Measurements from ENCODE around the gene PRIMA1.

The PRIMA1 gene

GRCh38 chr14:93775744-93776143 is 12.5 kb downstream of the PRIMA1 start:
- Histone ChIP-seq H3K9me3 (ENCODE audit: low read length) (no peaks in the 10 kb centered on the region), H3K27me3 (ENCODE audit: insufficient read depth, low read length) (no peaks in the 10 kb centered on the region), H3K79me2 (ENCODE audit: insufficient read depth, low read length) (no peaks in the 10 kb centered on the region), H3F3A (ENCODE audit: insufficient read depth, low read length) (no peaks in the 10 kb centered on the region), H3K4me1 (ENCODE audit: insufficient read depth, low read length, severe bottlenecking) (no peaks in the 10 kb centered on the region), H4K20me1 (ENCODE audit: insufficient read depth, low read length) (no peaks in the 10 kb centered on the region), H3K27ac (ENCODE audit: low read depth, low read length, poor library complexity, severe bottlenecking) (no peak overlapping the region), H3K9me2 (ENCODE audit: low read depth, low read length) (no peaks in the 10 kb centered on the region), H2AFZ (ENCODE audit: low read length) (no peak overlapping the region), H3K9ac (ENCODE audit: low read length) (no peak overlapping the region), H3K4me2 (ENCODE audit: low read length) (no peak overlapping the region), H3K36me3 (ENCODE audit: insufficient read depth, low read length) (no peaks in the 10 kb centered on the region), H3K4me3 (ENCODE audit: low read depth, low read length, poor library complexity, severe bottlenecking) (no peak overlapping the region)
- TF ChIP-seq EZH2 (IDR thresholded peaks at IDR 0.05; ENCODE audit: borderline replicate concordance, low read length) (no peak), CTCF (IDR thresholded peaks at IDR 0.05; ENCODE audit: low read length) (no peak)

- Histone ChIP-seq H3K27ac (ENCODE audit: low read depth, low read length, poor library complexity, severe bottlenecking) (no peak overlapping the region), H3K9me3 (ENCODE audit: low read length) (no peaks in the 10 kb centered on the region), H3K36me3 (ENCODE audit: insufficient read depth, low read length) (no peaks in the 10 kb centered on the region), H3K9me2 (ENCODE audit: low read depth, low read length) (no peaks in the 10 kb centered on the region), H3K27me3 (ENCODE audit: insufficient read depth, low read length) (no peaks in the 10 kb centered on the region), H3K4me3 (ENCODE audit: low read depth, low read length, poor library complexity, severe bottlenecking) (no peak overlapping the region), H3F3A (ENCODE audit: insufficient read depth, low read length) (no peaks in the 10 kb centered on the region), H3K9ac (ENCODE audit: low read length) (no peak overlapping the region), H3K4me1 (ENCODE audit: insufficient read depth, low read length, severe bottlenecking) (no peaks in the 10 kb centered on the region), H4K20me1 (ENCODE audit: insufficient read depth, low read length) (no peaks in the 10 kb centered on the region), H3K4me2 (ENCODE audit: low read length) (no peak overlapping the region), H2AFZ (ENCODE audit: low read length) (no peak overlapping the region), H3K79me2 (ENCODE audit: insufficient read depth, low read length) (no peaks in the 10 kb centered on the region)
- TF ChIP-seq CTCF (IDR thresholded peaks at IDR 0.05; ENCODE audit: low read length) (no peak), EZH2 (IDR thresholded peaks at IDR 0.05; ENCODE audit: borderline replicate concordance, low read length) (no peak)
Observed at GRCh38 chr14:93775158-93775557, 13.1 kb downstream of the PRIMA1 start.

GRCh38 chr14:93772263-93772662 is 16.0 kb downstream of the PRIMA1 start:
- Histone ChIP-seq H4K20me1 (ENCODE audit: insufficient read depth, low read length) (no peaks in the 10 kb centered on the region), H3K4me1 (ENCODE audit: insufficient read depth, low read length, severe bottlenecking) (no peaks in the 10 kb centered on the region), H3K79me2 (ENCODE audit: insufficient read depth, low read length) (no peaks in the 10 kb centered on the region), H2AFZ (ENCODE audit: low read length) (no peak overlapping the region), H3K4me3 (ENCODE audit: low read depth, low read length, poor library complexity, severe bottlenecking) (no peak overlapping the region), H3K9me2 (ENCODE audit: low read depth, low read length) (no peaks in the 10 kb centered on the region), H3K27me3 (ENCODE audit: insufficient read depth, low read length) (peaks cover under 1% of the 10 kb centered on the region; the same call in 1 of the 2 replicates), H3K9ac (ENCODE audit: low read length) (no peak overlapping the region), H3K27ac (ENCODE audit: low read depth, low read length, poor library complexity, severe bottlenecking) (no peak overlapping the region), H3K4me2 (ENCODE audit: low read length) (no peak overlapping the region), H3K36me3 (ENCODE audit: insufficient read depth, low read length) (no peaks in the 10 kb centered on the region), H3F3A (ENCODE audit: insufficient read depth, low read length) (no peaks in the 10 kb centered on the region), H3K9me3 (ENCODE audit: low read length) (no peaks in the 10 kb centered on the region)
- TF ChIP-seq CTCF (IDR thresholded peaks at IDR 0.05; ENCODE audit: low read length) (no peak), EZH2 (IDR thresholded peaks at IDR 0.05; ENCODE audit: borderline replicate concordance, low read length) (no peak)
